Stimulated activated CD4-positive, alpha-beta T cell treated with anti-CD3 and anti-CD28 coated beads, Interleukin-12 subunit alpha, Interleukin-12 subunit beta, amount 100 ng/mL, for 48 hours (primary cell): ENCODE results near the gene UBE2L5.
"Not testable (repeated sequence)": the region's sequence is repeated elsewhere in the genome, so short reads cannot be mapped to it uniquely, and the experiment has no call there.

Experiments
- DNase-seq, 3 donors: peaks; one replicate each; pipeline ENCODE4 v3.0.0-alpha.2; 2020; ENCODE audit warnings: low read depth in 2 of 3, low spot score in 1 of 3

Gene UBE2L5

DNA sequence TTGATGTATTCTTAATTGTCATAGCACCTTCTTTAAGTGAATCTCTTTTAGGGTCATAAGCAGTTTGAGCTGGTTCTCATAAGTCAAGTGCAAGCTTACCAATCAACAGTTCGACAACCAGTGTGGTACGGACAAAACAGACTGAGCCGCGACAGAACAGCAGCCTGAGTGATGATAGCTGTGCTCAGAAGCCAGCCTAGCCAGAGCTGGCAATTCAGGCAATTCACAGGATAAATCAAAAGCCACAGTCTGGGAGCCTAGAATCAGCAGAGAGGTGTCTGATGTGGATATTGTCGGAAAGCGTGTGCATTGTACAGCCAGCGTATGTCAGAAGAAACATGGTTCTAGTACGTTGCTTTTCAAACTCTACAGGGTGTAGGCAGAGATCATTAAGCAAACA lies 14.9 kb downstream of the UBE2L5 start:
- no peak for DNase-seq

DNA sequence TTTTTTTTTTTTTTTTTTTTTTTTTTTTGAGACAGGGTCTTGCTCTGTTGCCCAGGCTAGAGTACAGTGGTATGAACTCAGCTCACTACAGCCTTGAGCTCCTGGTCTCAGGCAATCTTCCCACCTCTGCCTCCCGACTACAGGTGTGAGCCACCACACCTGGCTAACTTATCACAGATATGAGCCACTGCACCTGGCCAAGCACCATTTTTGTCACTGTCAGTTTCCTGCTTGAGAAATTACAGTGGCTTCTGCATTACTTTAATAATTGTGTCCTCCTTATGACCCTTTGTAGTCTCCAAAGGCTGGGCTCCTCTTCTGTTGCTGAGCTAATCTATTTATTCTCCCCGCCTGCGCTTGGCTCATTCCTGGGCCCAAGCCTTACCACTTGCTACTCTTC lies 16.0 kb downstream of the UBE2L5 start:
- DNase-seq: no peak

DNA sequence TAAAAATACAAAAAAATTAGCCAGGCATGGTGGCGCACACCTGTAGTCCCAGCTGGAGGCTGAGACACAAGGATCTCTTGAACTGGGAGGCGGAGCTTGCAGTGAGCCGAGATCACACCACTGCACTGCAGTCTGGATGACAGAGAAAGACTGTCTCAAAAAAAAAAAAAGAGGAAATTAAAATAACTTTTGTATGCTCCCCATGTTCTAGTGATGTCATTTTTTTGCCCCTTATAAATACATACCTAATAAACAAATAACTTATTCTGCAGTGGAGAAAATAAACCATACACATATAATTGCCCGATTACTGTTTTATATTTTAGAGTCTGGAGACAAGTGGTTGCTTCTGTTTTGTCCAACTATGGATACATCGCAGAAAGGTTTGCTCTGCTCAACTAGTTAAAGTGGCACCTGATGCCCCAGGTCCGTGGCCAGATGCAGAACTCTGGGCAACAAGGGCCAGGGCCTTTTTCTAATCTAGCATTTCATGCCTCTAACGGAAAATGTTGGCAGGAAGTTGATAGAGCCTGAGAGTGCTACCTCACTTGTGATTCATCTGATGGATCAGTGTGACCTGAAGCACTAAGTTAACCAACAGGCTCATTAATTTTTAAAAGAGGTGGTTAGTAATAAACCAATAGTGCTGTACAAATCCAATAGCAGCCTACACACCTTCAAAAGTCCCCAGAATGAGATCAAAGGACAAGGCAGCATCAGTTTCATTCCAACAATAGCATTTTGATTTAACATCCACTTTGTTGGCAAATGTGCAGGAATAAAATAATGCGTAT lies 18.8 kb downstream of the UBE2L5 start:
- no peak for DNase-seq

DNA sequence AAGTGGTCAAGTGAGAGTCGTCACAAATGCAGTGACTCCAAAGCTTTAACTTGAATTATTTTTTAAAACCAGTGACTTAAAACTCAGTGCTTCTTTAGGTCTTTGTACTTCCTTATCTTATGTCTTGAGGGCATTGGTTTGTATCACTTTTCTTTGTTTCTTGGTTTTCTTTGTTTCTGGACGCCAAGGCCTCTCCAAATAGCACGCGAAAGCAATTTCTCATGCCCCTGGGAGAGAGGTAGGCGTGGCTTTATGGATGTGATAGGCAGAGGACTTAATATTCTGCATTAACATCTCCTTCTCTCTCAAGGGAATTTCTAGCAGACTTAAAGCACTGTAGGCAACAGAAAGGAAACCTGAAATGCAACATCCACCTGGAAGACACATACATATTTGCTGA lies 20.6 kb downstream of the UBE2L5 start:
- no peak for DNase-seq

DNA sequence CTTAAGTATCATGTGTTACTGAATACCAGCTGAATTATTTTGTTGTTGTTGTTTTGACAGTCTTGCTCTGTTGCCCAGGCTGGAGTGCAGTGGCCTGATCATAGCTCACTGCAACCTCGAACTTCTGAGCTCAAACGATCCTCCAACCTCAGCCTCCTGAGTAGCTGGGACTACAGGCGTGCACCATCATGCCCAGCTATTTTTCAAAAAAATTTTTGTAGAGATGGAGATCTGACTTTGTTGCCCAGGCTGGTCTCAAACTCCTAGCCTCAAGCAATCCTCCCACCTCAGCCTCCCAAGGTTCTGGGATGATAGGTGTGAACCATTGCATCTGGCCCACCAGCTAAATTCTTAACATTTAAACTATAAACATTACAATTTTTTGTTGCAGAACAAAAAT lies 21.2 kb downstream of the UBE2L5 start:
- not testable (repeated sequence) for DNase-seq

DNA sequence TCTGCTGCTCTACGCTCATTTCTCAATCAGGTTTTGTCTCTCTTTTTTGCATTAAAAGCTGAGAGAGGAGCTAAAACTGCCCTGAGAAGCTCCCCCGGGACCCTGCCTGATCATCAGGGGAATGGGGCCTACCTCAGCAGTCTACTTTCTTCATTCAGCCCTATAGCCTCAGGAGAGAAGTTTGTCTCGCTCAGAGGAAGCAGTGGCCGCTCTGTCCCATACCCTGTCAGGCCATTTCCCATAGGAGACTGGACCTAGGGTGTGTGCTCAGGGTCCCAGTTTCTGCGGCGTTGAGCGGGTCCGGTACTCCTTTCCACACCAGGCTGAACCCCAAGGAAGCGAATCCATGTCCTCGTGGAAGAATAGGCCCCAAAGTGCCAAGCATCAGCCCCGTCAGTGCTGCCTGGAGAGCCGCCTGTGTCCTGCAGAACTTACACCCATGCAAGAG lies 21.7 kb downstream of the UBE2L5 start:
- no peak for DNase-seq

DNA sequence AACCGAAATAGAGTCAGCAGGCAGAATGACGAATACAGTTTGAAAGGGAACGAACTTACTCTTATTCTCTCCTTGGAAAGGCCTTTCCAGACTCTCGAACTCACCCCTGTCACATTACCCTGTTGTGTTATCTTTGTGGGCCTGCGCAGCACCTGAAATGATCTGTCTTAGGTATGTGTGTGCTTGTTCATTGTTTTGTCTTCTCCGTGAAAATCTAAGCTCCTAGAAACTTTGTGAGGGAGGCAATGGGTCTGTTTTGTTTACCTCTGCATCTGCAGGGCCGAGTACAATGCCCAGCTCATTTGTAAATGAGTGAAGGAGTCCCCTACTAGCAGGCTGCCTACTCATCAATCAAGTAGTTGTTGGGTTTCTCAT lies 23.8 kb downstream of the UBE2L5 start:
- DNase-seq: no peak

DNA sequence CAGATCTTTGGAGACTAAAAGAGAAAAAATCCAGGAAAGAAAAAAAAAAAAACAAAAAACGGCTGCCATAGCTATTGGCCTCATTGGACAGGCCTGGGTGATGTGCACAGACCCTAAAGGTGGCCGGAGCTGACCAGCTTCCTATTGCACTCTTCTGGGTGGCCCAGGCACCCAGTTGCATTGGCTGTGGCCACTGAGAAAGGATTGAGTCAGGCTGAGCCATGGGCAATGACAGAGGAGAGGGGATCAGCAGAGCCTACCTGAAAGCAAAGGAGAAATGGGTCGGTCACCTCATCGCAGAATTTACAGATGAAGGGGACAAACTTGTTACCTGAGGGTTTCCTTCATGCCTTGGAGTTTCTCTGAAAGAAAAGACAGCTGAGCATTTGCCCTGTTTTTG lies 26.1 kb downstream of the UBE2L5 start:
- no peak for DNase-seq

DNA sequence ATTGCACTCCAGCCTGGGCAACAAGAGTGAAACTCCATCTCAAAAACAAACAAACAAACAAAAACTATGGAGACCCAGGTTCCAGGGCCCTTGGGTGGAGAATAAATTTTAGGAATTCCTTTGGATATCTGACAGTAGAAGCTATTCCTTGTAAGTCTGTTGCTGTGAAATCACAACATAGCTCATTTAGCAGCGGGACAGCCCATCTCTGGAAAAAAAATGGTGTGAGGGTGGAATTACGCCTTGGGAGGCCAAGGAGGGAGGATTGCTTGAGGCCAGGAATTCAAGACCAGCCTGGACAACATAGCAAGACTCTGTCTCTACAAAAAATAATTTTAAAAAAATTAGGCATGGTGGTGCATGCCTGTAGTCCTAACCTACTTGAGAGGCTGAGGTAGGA lies 27.8 kb downstream of the UBE2L5 start:
- DNase-seq: no peak

DNA sequence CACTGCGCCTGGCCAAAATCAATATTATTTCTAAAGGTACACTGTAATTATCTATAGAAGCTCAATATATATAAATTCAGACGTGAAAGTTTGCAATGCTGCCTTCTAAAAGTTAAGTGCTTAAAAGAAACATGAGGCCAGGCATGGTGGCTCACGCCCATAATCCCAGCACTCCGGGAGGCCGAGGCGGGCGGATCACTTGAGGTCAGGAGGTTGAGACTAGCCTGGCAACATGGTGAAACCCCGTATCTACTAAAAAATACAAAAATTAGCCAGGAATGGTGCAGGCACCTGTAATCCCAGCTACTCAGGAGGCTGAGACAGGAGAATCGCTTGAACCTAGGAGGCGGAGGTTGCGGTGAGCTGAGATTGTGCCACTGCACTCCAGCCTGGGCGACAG lies 29.2 kb downstream of the UBE2L5 start:
- DNase-seq: not testable (repeated sequence)

DNA sequence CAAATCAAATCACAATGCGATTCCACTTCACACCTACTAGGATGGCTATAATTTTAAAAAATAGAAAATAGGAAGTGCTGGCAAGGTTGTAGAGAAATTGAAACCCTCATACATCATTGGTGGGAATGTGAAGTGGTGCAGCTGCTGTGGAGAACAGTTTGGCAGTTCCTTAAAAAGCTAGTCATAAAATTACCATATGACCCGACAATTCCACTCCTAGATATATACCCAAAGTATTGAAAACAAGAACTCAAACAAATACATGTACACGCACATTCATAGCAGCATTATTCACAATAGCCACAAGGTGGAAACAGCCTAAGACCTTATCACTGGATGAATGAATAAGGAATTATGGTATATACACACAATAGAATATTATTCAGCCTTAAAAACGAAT lies 31.4 kb downstream of the UBE2L5 start:
- no peak for DNase-seq

DNA sequence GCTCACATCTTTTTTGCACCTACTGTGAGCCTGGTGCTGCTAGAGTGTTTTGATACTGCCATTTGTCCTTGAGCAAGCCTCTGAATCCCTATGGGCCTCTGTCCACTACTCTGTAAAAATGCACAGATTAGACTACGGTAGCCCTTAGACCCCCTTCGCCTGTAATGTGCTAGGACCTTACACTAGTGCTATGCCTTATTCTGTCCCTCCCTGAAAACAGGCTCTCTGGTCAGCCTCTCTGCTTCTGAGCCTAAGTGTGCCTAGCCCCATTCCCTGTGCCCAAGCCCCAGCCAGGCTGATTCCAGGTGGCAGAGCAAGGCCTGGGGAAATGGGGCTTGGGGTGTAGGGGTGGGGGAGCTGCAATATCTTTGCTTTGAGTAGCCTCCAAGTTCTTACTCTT lies 32.7 kb downstream of the UBE2L5 start:
- DNase-seq: no peak

DNA sequence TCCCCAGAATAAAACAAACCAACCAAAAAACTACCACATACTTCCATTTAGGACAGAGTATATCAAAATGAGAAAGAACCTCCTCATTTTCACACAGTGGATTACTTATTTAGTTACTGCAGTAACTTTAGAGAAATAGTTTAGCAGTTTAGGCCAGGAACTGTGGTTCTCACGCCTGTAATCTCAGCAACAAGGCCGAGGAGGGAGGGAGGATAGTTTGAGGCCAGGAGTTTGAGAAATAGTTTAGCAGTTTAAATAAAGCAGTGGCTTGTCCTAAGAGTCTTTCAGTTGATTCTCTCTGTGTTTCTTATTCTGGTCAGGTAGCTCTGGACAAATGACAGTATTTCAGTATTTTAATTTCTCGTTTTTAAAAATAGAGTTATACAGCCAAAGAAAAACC lies 34.0 kb downstream of the UBE2L5 start:
- no peak for DNase-seq

DNA sequence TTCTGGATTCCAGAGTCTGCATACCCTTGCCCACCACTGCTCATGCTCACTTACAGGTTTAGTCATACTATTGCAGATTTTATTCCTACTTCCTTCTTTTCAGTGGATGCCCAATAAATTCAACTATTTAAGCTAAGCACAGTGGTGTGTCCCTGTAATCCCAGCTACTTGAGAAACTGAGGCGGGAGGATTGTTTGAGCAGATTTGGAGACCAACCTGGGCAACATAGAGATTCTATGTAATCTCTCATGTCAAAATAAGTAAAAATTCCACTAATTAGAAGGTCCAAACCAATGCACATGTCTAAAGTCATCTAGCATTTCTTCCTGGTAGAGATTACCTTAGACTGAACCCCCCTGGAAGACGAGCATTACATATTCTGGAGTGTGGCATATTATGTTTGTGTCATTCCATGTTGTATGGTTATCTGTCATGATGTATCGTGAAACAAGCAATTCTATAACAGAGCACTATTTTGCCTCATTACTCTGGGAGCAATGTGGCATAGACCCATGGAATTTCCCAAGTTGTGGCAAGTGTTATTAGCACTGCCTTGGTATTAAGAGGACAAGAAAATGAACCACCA lies 35.1 kb downstream of the UBE2L5 start:
- DNase-seq: no peak

DNA sequence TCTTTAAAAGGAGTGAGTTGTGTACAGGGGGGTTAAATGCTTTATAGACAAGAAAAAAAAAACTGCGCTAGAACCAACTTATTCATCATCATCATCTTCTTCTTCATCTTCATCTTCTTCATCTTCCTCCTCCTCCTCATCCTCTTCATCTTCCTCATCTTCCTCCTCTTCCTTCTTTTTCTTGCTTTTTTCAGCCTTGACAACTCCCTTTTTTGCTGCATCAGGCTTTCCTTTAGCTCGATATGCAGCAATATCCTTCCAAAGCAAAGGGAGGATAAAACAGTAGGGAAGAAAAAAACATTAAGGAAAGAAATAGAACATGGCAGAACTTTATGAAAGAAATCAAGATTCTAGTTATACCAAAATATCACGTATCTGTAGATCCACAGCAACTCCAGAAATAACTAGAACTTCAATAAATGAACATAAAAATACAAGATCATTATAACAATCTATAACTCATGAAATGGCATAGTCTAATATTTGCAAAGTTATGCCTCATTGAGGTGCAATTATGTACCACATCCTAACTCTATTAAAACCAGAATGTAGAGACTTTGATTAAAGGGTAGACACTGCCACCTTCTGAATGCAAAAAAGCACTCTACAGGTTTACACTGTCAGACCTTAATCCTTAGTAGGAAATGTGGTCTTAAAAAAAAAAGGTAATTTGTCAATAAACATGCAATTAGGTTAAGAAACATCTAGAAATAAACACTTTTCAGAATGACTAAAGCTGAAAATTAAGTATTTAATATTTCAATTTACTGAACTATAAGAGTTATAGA lies 39.2 kb downstream of the UBE2L5 start:
- DNase-seq: not testable (repeated sequence)

DNA sequence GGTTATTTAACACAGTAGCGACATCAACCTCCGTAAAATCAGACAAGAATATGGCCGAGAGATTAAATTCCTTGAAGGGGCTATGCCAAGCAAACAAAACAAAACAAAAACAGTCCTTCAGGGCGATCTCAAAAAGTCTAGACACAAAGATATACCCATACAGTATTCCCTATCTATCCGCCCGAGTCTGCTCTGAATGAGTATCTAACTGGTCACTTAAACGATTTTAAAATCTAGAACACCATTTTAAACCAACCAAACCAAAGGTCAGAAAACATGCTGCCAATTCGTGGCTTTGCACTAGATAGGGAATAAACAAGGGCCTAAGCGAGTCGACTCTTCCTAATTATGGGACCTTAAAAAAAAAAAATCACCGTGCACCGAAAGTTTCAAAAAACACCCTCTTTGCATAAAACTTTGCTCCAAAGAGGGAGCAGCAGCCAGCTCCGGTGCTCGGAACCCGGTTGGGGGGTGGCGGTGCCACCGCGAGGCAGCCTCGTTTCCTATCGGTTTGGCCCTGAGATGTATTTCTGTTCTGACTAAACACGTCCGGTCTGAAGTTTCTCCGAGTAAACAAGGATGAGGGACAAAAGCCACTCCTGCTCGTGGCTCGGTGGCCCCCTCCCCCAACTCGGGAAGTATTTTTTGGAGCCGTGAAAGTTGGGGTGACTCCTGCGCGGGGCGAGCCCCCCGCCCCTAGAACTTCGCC lies 41.6 kb downstream of the UBE2L5 start:
- peak; percentile 62 to 68 (median 65) for DNase-seq

DNA sequence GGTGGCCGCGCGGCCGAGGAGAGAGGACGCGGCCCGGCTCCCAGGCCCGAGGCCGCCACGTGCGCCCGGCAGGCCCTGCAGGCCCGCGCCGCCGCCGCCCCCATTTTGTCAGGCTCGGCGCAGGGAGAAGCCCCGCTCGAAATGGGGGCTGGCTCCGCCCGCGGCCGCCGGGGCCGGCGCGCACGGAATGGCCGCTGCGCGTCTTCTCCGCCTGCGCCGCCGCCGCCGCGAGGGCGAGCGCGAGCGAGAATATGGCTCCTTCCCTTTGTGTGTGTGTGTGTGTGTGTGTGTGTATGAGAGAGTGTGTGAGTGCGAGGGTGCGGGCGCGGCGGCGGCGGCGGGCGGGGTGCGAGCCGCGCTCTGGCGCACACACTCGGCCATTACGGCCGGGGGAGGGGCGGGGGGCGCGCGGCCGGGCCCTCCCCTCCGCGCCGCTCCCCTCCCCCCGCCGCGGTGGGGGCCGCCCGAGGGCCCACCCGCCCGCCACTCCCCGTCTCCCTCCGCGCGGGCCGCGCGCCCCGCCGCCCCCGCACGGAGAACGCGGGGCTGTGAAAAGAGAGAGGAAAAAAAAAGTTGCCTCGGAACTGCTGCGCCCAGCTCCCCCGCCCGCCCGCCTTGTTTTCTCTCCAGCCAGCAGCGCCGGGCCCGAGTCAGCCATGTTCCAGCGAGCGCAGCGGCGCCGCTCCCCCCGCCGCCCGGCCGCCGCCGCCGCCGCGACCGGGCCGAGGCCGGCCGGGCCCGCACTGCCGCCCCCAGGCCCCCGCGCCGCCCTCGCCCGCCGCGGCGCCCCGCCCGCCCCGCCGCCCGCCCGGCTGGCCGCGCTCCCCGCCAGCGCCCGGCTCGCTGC lies 42.4 kb downstream of the UBE2L5 start:
- peak; percentile 53 to 70 (median 58) for DNase-seq

DNA sequence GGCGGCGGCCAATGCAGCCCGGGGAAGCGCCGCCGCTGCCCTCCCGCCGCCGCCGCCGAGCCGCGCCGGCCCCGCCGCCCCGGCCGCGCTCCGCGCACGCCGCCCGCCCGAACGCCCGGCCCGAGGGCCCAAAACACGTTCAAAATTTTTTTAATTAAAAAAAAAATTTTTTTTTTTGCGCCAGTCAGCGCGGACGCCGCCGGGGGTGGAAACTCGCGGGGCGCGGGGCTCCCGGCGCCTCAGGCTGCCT lies 43.0 kb downstream of the UBE2L5 start:
- DNase-seq: no peak

DNA sequence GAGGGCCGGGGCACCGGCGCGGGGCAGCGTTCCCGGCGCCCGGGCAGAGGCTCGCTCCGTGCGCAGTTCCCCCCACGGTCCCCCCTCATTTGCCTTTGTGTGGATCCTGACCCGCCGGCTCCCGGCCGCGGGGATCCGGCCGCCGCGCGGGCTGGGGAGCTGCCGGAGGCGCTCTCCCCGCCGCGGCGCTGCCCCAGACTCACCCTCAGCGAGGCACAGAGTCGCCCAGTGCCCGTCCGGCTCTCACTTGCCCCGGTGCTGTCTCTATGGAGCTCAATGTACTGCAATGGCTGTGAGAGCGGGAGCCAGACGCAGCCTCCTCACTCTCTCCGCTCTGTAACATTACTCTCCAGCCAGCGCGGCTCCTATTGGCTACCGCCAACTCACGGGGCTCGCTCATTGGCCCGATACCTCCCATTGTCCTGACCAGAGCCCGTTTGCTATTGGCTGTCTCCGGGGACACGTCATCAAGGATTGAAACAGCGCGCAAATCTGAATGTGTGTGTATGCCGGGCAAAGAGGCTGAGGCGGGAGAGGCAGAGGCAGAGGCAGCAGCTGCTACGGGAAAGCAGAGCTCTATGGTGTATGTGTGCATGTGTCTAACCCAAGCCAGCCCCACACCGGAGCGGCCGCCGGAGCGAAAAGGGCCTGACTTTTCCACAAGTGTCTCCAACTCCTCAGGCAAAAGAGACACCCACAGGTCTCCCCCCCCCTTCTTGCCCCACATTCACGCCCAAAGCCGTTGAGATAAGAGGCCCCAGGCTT lies 43.5 kb downstream of the UBE2L5 start, which contains the start of gene HMGB1:
Gene HMGB1, minus strand, starts transcription at position 344 of the 765 bp plus-strand sequence. CDS start 2,256 bp downstream, outside the sequence.
- DNase-seq: peak; percentile 92 to 97 (median 93)

DNA sequence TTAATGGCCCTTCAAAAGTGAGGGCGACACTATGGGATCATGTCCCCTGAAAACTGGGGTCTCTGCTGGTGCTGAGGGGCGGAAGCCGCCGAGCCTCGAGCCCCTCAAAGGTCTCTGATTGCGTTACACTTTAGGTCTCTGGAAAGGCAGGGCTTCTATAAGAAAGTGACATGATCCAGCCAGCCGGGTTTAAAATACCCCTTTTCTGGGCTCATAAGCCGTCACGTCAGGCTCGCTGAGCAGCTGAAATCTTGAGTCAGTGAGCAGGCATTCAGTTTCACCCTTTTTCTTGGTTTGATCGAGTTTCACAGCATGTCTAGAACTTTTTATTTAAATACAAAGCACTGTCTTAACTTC lies 44.0 kb downstream of the UBE2L5 start:
- no peak for DNase-seq
